D721Med (cell line): ENCODE results near the gene TMEM187.

Source experiments
- DNase-seq: peaks from one replicate; pipeline ENCODE4 v3.0.0; 2011; ENCODE audit warnings: low spot score; ENCODE audit not compliant: insufficient read length
- FAIRE-seq: peaks from 2 replicates; lab custom pipeline; 2011; peaks lifted over from hg19 to GRCh38; lab: Jason Lieb, UNC
- CTCF ChIP-seq: IDR thresholded peaks from 2 replicates; pipeline ENCODE4 v1.5.1; 2012; ENCODE audit warnings: mild to moderate bottlenecking, control low read depth; ENCODE audit not compliant: insufficient read depth; ENCODE audit errors: missing control alignments

Gene TMEM187

GRCh38 chrX:154006947-154007346 lies 34.4 kb downstream of the TMEM187 start:
- no peak for FAIRE-seq
- TF ChIP-seq CTCF = no peak
- no peak for DNase-seq

- no peak for DNase-seq
- TF ChIP-seq CTCF = no peak
- FAIRE-seq = no peak
These were observed 36.0 kb downstream of the TMEM187 start for GRCh38 chrX:154008521-154008920.

GRCh38 chrX:154010330-154011087 lies 38.0 kb downstream of the TMEM187 start:
- FAIRE-seq (no peak), DNase-seq (no peak)
- TF ChIP-seq CTCF = no peak

- DNase-seq (no peak), FAIRE-seq (no peak)
- TF ChIP-seq CTCF = no peak
These were observed 39.1 kb downstream of the TMEM187 start for GRCh38 chrX:154011376-154012335.

GRCh38 chrX:154012336-154012991 lies 39.9 kb downstream of the TMEM187 start:
- DNase-seq (no peak), FAIRE-seq (no peak)
- no peak for TF ChIP-seq CTCF

GRCh38 chrX:154013001-154013421 lies 40.5 kb downstream of the TMEM187 start:
- DNase-seq (no peak), FAIRE-seq (no peak)
- TF ChIP-seq CTCF = no peak
